Astrocyte (in vitro differentiated cells and primary cell): ENCODE data around the gene POU5F2.

Experiments used
- EZH2 ChIP-seq: IDR thresholded peaks from 2 replicates; pipeline ENCODE4 v1.6.1; 2012; ENCODE audit warnings: mild to moderate bottlenecking, low read length, inconsistent platforms; ENCODE audit not compliant: insufficient read depth
- TF ChIP-seq, protein P1 (sequence below): IDR thresholded peaks from 2 replicates; pipeline ENCODE4 v1.5.1; 2011; ENCODE audit warnings: low read depth, mild to moderate bottlenecking, inconsistent platforms, low read length, moderate library complexity; ENCODE audit not compliant: insufficient read depth

DNA sequence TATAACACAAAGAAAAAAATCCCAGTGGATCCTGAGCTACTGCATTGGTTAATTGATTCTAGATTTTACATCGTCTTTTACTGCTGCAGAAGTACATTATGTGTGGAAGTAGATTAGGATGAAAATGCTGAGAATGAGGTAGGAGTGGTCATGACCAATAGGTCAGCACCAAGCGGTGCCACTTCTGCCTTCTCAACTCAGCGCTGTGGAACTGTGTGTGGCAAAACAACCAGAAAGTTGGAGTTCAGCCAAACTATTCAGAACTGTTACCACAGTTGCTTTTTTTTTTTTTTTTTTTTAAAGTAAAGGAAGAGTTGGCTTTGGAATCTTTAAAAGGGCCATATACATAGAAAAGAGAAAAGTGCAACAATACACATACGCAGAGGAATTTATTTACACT lies 24.2 kb downstream of the POU5F2 start:
- TF ChIP-seq, protein P1, sequence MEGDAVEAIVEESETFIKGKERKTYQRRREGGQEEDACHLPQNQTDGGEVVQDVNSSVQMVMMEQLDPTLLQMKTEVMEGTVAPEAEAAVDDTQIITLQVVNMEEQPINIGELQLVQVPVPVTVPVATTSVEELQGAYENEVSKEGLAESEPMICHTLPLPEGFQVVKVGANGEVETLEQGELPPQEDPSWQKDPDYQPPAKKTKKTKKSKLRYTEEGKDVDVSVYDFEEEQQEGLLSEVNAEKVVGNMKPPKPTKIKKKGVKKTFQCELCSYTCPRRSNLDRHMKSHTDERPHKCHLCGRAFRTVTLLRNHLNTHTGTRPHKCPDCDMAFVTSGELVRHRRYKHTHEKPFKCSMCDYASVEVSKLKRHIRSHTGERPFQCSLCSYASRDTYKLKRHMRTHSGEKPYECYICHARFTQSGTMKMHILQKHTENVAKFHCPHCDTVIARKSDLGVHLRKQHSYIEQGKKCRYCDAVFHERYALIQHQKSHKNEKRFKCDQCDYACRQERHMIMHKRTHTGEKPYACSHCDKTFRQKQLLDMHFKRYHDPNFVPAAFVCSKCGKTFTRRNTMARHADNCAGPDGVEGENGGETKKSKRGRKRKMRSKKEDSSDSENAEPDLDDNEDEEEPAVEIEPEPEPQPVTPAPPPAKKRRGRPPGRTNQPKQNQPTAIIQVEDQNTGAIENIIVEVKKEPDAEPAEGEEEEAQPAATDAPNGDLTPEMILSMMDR, result no peak
- no peak for TF ChIP-seq EZH2
